Neural cell (in vitro differentiated cells): ENCODE data around the gene RNU5D-1.

ENCODE experiments used
- POLR2AphosphoS5 ChIP-seq: IDR thresholded peaks from 2 replicates; pipeline ENCODE4 v1.6.1; 2012
- TAF1 ChIP-seq: IDR thresholded peaks from 2 replicates; pipeline ENCODE4 v1.6.1; 2012; ENCODE audit warnings: low read depth
- TF ChIP-seq, protein P1 (sequence below): fragments of 450-650 bp; IDR thresholded peaks from 2 replicates; pipeline ENCODE4 v1.5.1; 2014; ENCODE audit warnings: antibody characterized with exemption, mild to moderate bottlenecking, moderate library complexity; ENCODE audit not compliant: poor library complexity, severe bottlenecking

DNA sequence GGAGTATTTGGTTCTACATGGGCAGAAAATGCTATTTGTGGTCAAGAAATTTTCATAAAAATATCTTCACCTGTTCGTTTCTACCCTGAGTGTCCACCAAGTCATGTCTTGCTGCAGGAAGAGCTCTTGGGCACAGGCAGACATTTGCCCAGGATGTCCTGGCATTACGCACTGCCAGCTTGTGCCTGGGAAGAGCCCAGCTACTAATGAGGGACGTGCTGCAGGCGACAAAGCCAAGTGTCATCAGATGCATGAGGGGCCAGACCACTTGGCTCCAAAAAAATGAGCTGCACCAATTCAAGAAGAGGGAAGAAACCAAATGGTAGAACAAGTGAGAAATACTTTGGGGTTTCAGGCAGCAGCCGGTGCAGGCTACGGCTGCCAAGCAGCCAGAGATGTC, 12.9 kb downstream of the RNU5D-1 start:
- no peak for TF ChIP-seq TAF1
- TF ChIP-seq, protein P1, sequence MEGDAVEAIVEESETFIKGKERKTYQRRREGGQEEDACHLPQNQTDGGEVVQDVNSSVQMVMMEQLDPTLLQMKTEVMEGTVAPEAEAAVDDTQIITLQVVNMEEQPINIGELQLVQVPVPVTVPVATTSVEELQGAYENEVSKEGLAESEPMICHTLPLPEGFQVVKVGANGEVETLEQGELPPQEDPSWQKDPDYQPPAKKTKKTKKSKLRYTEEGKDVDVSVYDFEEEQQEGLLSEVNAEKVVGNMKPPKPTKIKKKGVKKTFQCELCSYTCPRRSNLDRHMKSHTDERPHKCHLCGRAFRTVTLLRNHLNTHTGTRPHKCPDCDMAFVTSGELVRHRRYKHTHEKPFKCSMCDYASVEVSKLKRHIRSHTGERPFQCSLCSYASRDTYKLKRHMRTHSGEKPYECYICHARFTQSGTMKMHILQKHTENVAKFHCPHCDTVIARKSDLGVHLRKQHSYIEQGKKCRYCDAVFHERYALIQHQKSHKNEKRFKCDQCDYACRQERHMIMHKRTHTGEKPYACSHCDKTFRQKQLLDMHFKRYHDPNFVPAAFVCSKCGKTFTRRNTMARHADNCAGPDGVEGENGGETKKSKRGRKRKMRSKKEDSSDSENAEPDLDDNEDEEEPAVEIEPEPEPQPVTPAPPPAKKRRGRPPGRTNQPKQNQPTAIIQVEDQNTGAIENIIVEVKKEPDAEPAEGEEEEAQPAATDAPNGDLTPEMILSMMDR = no peak
- no peak for TF ChIP-seq POLR2AphosphoS5
